Lower leg skin (tissue), 4 donors: Measurements from ENCODE around the gene POR. TPM values are rescaled to one million over a fixed set of nuclear protein-coding genes. Genes with fewer than 3 reads are reported as not detected.
"Not testable (repeated sequence)": the region's sequence is repeated elsewhere in the genome, so short reads cannot be mapped to it uniquely, and the experiment has no call there.

Experiments
- DNase-seq, 2 donors: peaks; one replicate each; pipeline ENCODE4 v3.0.0-alpha.2; 2019; ENCODE audit warnings: low spot score in 2 of 2
- H3K4me3 ChIP-seq: fragments of 200-600 bp; sonication (generic); 2 replicates; pipeline ENCODE4 v1.5.1; 2017; ENCODE audit warnings: mild to moderate bottlenecking, low read depth; ENCODE audit not compliant: poor library complexity, severe bottlenecking
- POLR2A ChIP-seq, 2 donors: fragments of 450-650 bp; IDR thresholded peaks; one replicate each; pipeline ENCODE4 v1.6.1; 2016 to 2017; ENCODE audit warnings: antibody characterized with exemption in 2 of 2, mild to moderate bottlenecking in 1 of 2, moderate library complexity in 1 of 2
- whole genome bisulfite sequencing, 2 donors: methylation state at CpG; one replicate each; pipeline ENCODE4 v1.1.5; 2018; 5-methylcytosine and 5-hydroxymethylcytosine counted together
- intact Hi-C: fragments of 100-400 bp; cut with DNase I; formaldehyde crosslinking; loops from one replicate; pipeline ENCODE4 v1.15.0; 2023; ENCODE audit warnings: low total_unique reads
- total RNA-seq, 4 donors: library from RNA; depleted of rRNA; stranded (reverse); fragments of >200 nt; gene quantifications; one replicate each; pipeline ENCODE4 v1.1.0, GENCODE V29; 2016
- TF ChIP-seq, protein P1 (sequence below), 3 donors: fragments of 450-650 bp; IDR thresholded peaks; one replicate each; pipeline ENCODE4 v1.5.1; 2016; ENCODE audit warnings: antibody characterized with exemption in 3 of 3, mild to moderate bottlenecking in 3 of 3, moderate library complexity in 2 of 3

Gene POR
- total RNA-seq, 4 donors from 2014 or later: 77.4 to 129 (median 97.0) TPM

GRCh38 chr7:76016191-76016947, 101.4 kb downstream of the POR start:
- H3K4me3 ChIP-seq: no peak overlapping the region
- WGBS, 2 donors: 89 to 92% methylated on average over 13 of the region's 13 CpGs
- DNase-seq: no peak
- intact Hi-C loops: loop anchor here (5.0 kb wide), 1 partner anchor 149 kb away; no protein-coding TSS in a partner anchor
- TF ChIP-seq, protein P1, sequence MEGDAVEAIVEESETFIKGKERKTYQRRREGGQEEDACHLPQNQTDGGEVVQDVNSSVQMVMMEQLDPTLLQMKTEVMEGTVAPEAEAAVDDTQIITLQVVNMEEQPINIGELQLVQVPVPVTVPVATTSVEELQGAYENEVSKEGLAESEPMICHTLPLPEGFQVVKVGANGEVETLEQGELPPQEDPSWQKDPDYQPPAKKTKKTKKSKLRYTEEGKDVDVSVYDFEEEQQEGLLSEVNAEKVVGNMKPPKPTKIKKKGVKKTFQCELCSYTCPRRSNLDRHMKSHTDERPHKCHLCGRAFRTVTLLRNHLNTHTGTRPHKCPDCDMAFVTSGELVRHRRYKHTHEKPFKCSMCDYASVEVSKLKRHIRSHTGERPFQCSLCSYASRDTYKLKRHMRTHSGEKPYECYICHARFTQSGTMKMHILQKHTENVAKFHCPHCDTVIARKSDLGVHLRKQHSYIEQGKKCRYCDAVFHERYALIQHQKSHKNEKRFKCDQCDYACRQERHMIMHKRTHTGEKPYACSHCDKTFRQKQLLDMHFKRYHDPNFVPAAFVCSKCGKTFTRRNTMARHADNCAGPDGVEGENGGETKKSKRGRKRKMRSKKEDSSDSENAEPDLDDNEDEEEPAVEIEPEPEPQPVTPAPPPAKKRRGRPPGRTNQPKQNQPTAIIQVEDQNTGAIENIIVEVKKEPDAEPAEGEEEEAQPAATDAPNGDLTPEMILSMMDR (IDR thresholded peaks at IDR 0.05): no peak
- TF ChIP-seq POLR2A (IDR thresholded peaks at IDR 0.05): no peak

GRCh38 chr7:76018520-76018919, 103.6 kb downstream of the POR start:
- 98 to 99% methylated on average over 4 of the region's 4 CpGs for WGBS, 2 donors
- intact Hi-C loops: loop anchor here (5.0 kb wide), 1 partner anchor 151 kb away; no protein-coding TSS in a partner anchor

DNA sequence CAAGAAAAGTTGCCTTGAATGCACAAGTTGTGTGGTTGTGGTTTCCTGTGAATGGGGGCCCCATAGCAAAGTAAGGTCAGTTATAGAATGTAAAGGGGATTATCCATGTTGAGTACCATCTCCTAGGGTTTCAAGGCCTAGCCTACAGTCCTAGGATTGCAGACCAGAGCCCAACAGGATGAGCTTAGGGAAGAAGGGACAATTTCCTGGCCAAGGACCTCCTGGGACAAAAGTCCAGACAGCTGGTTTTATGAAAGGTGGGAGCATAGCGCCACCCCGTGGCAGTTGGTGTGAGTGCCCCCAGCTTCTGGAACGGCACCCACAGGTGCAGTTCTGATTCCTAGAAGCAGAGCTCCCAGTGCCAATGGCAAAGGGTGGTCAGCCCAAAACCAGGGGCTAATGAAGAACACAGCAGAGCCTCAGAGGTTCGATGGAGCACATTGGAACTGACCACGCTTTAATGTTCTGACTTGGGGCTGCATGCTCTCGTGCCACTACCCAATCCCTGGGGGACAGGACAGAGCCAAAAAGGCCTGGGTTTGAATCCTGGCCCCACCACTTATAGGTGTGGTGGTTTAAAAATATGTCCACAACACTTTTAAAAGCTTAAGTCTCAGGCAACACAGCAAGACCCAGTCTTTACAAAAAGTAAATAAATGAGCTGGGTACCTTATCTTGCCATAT, 105.2 kb downstream of the POR start:
- 29 to 45% methylated on average over 4 to 6 of the region's 6 CpGs for WGBS, 2 donors
- TF ChIP-seq, protein P1 (IDR thresholded peaks at IDR 0.05): peak in 1 of 3 donors; percentile 80
- TF ChIP-seq POLR2A (IDR thresholded peaks at IDR 0.05): no peak
- intact Hi-C loops: no loop called here
- peak; percentile 48 to 95 for DNase-seq
- H3K4me3 ChIP-seq: no peak overlapping the region

More at GRCh38 chr7:76018520-76018919, 103.6 kb downstream of the POR start:
- DNase-seq, H3K4me3 ChIP-seq: not testable (repeated sequence)

DNA sequence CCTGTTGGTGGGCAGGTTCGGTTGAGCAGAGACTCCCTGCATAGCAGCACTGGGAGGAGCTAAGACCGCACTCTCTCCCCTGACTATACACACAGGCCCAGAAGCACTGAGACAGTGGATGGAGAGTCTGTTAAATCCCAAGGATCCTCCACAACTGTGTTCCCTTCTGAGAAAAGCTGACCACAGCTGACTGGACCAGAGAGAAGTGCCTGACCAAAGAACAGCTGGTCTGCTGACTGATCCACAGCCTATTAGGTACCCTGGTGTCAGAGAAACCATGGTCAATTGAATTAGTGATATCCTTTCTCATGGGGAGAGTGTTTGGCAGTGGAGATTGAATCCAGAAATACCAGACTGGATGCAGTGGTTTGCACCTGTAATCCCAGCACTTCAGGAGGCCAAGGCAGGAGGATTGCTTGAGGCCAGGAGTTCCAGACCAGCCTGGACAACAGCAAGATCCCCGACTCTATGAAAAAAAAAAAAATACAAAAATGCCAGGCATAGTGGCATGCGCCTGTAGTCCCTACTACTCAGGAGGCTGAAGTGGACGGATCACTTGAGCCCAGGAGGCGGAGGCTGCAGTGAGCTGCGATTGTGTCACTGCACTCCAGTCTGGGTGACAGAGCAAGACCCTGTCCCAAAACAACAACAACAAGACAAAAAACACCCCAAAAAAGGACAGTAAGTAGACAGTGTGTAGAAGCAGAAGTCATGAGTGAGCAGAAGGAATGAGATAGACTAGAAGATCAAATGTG, 107.2 kb downstream of the POR start:
- 94 to 97% methylated on average over 7 of the region's 7 CpGs for WGBS, 2 donors
- no peak for DNase-seq
- intact Hi-C loops: no loop called here
- H3K4me3 ChIP-seq: no peak overlapping the region
- TF ChIP-seq, protein P1 (IDR thresholded peaks at IDR 0.05): no peak
- no peak for TF ChIP-seq POLR2A (IDR thresholded peaks at IDR 0.05)

DNA sequence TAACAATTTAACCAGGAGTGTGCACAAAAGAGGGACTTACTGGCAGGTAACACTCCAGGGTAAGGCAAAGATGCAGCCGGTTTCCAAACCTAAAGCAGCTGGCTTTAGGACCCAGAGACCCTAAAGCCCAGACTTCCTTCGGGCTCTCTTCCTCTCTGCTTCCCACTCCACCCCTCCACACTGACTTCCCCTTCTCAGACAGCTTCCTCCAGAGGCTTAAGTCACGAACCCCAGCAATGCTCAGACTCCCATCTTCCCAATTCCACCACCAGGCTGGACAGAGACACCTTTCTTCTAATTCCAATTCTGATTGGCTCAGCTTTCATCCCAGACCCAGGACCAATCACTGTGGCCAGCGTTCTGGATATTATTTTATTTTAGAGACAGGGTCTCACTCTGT, 108.0 kb downstream of the POR start:
- TF ChIP-seq, protein P1 (IDR thresholded peaks at IDR 0.05): no peak
- TF ChIP-seq POLR2A (IDR thresholded peaks at IDR 0.05): no peak
- intact Hi-C loops: no loop called here
- no peak overlapping the region for H3K4me3 ChIP-seq
- WGBS, 2 donors: 44 to 53% methylated on average over 4 of the region's 4 CpGs
- DNase-seq: peak in 1 of 2 donors; percentile 30

- H3K4me3 ChIP-seq, DNase-seq, intact Hi-C loops: not testable (repeated sequence)
- WGBS, 2 donors: 91 to 93% methylated on average over 7 of the region's 7 CpGs
These were observed 114.7 kb downstream of the POR start for GRCh38 chr7:76029682-76030081.
